Measurements from ENCODE around the gene ASCL2. TPM values are rescaled to one million over a fixed set of nuclear protein-coding genes. Genes with fewer than 3 reads are reported as not detected.
A peak's percentile ranks its signal among the peaks of the same experiment; 100 is the strongest.

Gene ASCL2
- total RNA-seq, 1 donor from 2014 or later: not detected

DNA sequence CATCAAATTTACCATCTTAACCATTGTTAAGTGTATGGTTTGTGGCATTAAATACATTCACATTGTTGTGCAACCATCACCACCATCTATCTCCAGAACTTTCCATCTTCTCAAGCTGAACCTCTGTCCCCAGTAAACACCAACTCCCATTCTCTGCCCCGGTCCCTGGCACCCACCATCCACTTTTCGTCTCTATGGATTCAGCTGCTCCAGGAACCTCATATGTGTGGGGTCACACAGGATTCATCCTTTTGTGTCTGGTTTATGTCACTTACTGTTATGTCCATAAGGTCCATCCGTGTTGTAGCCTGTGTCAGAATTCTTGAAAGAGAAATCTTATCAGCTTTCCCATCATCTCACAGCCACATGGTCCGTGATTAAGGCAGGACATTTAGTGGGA is 47.7 kb upstream of the ASCL2 start:
- Histone ChIP-seq H3K79me2 (ENCODE audit: low read depth) (no peaks in the 10 kb centered on the region), H3K4me3 (no peak overlapping the region), H3K27ac (no peak overlapping the region), H3K4me2 (no peak overlapping the region), H2AFZ (replicated peaks) (no peak overlapping the region), H3K9me3 (ENCODE audit: low read depth) (no peaks in the 10 kb centered on the region), H3K9ac (no peak overlapping the region), H3F3A (ENCODE audit: low read depth) (no peaks in the 10 kb centered on the region), H3K27me3 (no peaks in the 10 kb centered on the region), H4K20me1 (ENCODE audit: low read depth) (no peaks in the 10 kb centered on the region), H3K36me3 (no peaks in the 10 kb centered on the region), H3K4me1 (no peaks in the 10 kb centered on the region)
- H3K27me3 Mint-ChIP-seq (ENCODE audit: insufficient read depth, low read depth): no peaks in the 10 kb centered on the region
- DNase-seq (ENCODE audit: low spot score): no peak
- no peaks in the 10 kb centered on the region for H3K36me3 Mint-ChIP-seq
- H3K27ac Mint-ChIP-seq: no peak overlapping the region
- H3K4me3 Mint-ChIP-seq: no peak overlapping the region
- TF ChIP-seq, protein P1, sequence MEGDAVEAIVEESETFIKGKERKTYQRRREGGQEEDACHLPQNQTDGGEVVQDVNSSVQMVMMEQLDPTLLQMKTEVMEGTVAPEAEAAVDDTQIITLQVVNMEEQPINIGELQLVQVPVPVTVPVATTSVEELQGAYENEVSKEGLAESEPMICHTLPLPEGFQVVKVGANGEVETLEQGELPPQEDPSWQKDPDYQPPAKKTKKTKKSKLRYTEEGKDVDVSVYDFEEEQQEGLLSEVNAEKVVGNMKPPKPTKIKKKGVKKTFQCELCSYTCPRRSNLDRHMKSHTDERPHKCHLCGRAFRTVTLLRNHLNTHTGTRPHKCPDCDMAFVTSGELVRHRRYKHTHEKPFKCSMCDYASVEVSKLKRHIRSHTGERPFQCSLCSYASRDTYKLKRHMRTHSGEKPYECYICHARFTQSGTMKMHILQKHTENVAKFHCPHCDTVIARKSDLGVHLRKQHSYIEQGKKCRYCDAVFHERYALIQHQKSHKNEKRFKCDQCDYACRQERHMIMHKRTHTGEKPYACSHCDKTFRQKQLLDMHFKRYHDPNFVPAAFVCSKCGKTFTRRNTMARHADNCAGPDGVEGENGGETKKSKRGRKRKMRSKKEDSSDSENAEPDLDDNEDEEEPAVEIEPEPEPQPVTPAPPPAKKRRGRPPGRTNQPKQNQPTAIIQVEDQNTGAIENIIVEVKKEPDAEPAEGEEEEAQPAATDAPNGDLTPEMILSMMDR (IDR thresholded peaks at IDR 0.05): no peak
- no peaks in the 10 kb centered on the region for H3K4me1 Mint-ChIP-seq
- peaks cover 11% of the 10 kb centered on the region for H3K9me3 Mint-ChIP-seq

DNA sequence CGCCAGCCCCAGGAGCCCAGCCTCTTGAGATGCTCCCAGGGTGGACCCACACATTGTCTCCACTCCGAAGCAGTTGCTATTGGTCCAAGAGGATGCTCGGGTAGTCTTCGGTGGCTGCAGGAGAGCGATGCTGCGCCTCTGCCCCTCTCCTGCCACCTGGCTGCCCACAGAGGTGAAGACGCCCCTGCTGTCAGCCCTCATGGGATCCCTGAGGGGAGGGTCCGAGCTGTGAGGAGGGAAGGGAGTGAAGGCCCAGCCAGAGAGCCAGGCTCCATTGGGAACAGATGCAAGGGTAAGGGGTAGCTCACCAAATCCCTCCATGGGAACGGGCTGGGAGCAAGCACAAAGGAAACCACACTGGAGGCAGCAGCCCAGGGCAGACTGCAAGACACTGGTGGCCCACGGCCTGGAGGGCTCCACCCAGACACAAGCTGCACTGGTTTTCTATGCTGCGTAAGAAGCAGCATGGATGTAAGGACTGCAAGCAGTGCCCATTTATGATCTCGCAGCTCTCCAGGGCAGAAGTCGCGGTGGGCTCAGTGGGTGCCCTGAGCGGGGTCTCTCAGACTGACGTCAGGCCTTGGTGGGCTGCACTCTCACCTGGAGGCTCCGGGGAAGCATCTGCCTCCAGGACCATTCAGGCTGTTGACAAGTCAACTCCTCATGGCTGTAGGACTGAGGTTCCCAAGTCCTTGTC is 47.1 kb upstream of the ASCL2 start:
- H3K4me2 ChIP-seq: no peak overlapping the region
- no peak for DNase-seq (ENCODE audit: low spot score)
- no peak overlapping the region for H3K9ac ChIP-seq
- H3K36me3 ChIP-seq: no peaks in the 10 kb centered on the region
- no peak overlapping the region for H3K4me3 ChIP-seq
- Mint-ChIP-seq H3K27me3 (ENCODE audit: insufficient read depth, low read depth) (no peaks in the 10 kb centered on the region), H3K27ac (peak overlapping the region; percentile 13), H3K9me3 (peaks cover 6% of the 10 kb centered on the region), H3K36me3 (no peaks in the 10 kb centered on the region), H3K4me1 (no peaks in the 10 kb centered on the region), H3K4me3 (no peak overlapping the region)
- H3K27ac ChIP-seq: no peak overlapping the region
- H4K20me1 ChIP-seq (ENCODE audit: low read depth): no peaks in the 10 kb centered on the region
- no peaks in the 10 kb centered on the region for H3K4me1 ChIP-seq
- no peak for TF ChIP-seq EZH2phosphoT487 (IDR thresholded peaks at IDR 0.05)
- no peak for TF ChIP-seq EZH2 (IDR thresholded peaks at IDR 0.05)
- TF ChIP-seq, protein P1 (IDR thresholded peaks at IDR 0.05): no peak
- H2AFZ ChIP-seq (replicated peaks): no peak overlapping the region
- no peaks in the 10 kb centered on the region for H3K27me3 ChIP-seq
- no peaks in the 10 kb centered on the region for H3F3A ChIP-seq (ENCODE audit: low read depth)
- H3K79me2 ChIP-seq (ENCODE audit: low read depth): no peaks in the 10 kb centered on the region
- no peaks in the 10 kb centered on the region for H3K9me3 ChIP-seq (ENCODE audit: low read depth)

DNA sequence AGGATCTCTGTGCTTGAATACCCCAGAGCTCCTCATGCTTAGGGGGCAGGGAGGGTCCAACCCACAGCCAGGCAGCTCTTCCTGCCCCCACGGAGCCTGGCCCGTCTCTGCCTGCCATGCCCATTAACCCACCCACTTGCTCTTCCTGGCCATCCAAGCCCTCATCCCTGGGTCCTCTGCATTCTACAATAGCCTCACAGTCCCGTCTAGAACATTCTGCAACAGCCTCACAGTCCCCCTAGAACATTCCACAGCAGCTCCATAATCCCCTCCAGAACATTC is 46.5 kb upstream of the ASCL2 start:
- H3K36me3 ChIP-seq: no peaks in the 10 kb centered on the region
- H3K27ac ChIP-seq: no peak overlapping the region
- no peaks in the 10 kb centered on the region for H3K36me3 Mint-ChIP-seq
- no peak overlapping the region for H2AFZ ChIP-seq (replicated peaks)
- no peaks in the 10 kb centered on the region for H3F3A ChIP-seq (ENCODE audit: low read depth)
- no peak overlapping the region for H3K4me3 ChIP-seq
- H3K4me2 ChIP-seq: no peak overlapping the region
- H3K79me2 ChIP-seq (ENCODE audit: low read depth): no peaks in the 10 kb centered on the region
- H3K27me3 ChIP-seq: no peaks in the 10 kb centered on the region
- peak overlapping the region; percentile 13 for H3K27ac Mint-ChIP-seq
- DNase-seq (ENCODE audit: low spot score): no peak
- no peaks in the 10 kb centered on the region for H3K27me3 Mint-ChIP-seq (ENCODE audit: insufficient read depth, low read depth)
- no peaks in the 10 kb centered on the region for H3K4me1 ChIP-seq
- H3K4me3 Mint-ChIP-seq: no peak overlapping the region
- no peak overlapping the region for H3K9ac ChIP-seq
- no peaks in the 10 kb centered on the region for H3K4me1 Mint-ChIP-seq
- TF ChIP-seq, protein P1 (IDR thresholded peaks at IDR 0.05): no peak
- TF ChIP-seq EZH2phosphoT487 (IDR thresholded peaks at IDR 0.05): no peak
- TF ChIP-seq EZH2 (IDR thresholded peaks at IDR 0.05): no peak
- H4K20me1 ChIP-seq (ENCODE audit: low read depth): no peaks in the 10 kb centered on the region
- no peaks in the 10 kb centered on the region for H3K9me3 ChIP-seq (ENCODE audit: low read depth)
- H3K9me3 Mint-ChIP-seq: peaks cover under 1% of the 10 kb centered on the region
